Measurements from ENCODE around the gene SSR1.

Gene SSR1

DNA sequence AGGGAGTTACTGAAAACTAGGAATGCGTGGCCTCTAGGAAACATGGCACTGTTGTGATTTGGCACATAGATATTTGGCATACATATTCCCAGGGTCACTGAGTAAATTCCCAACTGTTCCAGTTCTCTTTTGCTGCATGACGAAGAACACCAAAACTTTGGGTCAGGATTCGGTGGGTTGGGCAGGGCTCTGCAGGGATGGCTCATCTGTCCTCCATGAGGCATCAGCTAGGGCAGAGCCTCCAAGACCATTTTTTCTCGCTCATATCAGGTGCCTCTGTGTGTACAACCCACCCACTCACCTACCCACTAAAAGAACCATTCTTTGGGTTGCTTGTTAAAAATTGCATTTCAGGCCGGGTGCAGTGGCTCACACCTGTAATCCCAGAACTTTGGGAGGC is 57.1 kb downstream of the SSR1 start:
- no peak for DNase-seq

DNA sequence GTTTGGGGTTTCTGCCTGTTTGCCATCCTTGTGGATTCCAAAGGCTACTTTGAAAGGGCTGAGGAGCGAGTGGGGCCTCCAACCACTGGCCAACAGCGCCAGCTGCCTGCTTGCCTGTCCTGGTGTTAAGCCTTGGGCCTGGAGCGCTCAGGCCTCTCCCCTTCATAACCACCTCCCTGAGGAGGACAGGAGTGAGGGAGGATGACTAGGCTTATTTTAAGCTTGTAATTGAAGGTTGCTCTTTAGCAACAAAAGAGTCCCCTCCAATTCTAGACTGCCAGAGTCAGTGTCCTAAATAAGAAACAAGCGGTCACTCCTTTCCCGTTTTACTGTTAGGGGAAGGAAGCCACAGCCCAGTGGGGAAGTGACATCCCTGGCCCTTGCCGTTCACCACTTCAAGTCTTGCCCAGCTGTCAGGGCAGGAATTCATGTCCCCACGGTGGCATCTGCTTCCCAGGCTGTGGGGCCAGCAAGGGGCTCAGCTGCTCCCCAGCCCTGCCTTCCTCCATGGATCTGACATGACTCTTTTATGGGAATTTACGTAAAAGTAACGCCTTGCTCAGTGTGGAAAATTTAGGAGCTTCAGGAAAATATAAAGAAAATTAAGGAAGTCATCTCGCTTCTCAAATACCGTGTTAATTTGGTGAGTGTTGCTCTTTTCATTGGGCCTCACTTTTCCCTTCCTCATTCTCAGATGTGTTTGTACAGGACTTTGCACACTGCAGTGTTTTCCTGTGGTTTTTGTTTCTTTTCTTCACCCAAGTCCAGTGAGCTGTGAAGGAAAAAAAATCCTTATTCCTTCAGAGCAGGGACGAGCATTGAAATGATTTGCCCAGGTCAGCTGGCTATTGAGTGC is 57.8 kb downstream of the SSR1 start:
- peak; percentile 77 to 80 for DNase-seq

DNA sequence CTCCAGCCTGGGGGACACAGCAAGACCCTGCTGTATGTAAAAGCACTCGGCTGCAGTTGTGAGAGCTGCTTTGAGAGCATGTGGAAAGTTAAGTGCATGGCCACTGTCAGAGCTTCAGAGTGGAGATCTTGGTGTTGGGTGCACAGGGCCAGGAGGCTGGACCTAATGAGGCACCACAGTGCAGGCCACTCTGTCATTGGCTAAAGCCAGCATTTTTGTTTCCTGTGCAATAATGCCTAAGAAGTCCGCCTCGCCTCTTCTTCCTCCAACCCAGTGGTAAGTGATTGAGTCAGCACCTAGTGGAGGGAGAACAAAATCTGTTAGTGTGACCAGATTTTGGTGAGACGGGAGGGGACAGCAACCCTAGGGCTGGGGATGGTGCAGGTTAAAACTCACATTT is 60.6 kb downstream of the SSR1 start:
- peak; percentile 61 to 63 for DNase-seq

DNA sequence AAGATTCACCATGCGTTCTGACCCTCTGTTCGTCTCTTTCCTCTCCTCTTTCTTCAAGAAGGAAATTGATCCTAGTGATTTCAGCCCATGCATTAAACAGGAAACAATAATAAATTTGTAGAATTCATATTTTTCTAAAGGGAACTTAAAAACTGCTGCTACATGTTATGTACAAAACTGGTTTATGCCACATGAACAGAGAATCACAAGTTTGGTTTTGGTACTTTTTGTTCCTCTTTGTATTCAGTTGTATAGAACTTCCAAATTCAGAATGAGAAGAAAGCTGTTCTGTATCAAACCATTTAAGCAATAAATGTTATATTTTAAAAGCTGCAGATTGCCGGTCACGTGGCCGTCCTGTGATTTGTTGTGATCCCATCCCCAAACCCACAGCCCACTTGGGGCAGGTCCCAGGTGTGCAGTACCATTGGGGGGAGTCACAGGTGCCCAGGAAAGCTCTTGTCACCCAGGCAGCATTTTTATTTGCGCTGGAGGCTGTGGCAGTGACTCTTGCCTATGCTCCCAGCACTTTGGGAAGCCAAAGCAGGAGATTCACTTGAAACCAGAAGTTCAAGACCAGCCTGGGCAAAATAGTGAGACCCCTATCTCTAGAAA is 61.2 kb downstream of the SSR1 start:
- DNase-seq, result no peak

DNA sequence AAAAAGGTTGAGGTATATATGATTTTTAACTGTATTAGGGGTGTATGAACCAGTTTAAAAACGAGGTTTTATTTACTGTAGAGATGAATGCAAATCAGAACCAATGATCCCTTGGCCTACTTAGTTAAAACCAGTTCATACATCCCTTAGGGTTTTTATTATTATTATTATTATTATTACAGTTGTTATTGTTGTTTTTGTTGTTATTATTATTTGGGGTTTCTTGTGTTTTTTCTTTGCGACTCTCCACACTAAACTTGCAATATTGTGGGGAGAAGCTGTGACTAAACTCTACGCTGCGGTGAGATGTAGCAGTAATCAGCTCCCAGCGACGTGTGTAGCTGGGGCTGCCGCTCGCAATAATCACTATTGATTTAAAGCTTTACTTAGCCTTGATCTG is 62.2 kb downstream of the SSR1 start:
- DNase-seq, result no peak

DNA sequence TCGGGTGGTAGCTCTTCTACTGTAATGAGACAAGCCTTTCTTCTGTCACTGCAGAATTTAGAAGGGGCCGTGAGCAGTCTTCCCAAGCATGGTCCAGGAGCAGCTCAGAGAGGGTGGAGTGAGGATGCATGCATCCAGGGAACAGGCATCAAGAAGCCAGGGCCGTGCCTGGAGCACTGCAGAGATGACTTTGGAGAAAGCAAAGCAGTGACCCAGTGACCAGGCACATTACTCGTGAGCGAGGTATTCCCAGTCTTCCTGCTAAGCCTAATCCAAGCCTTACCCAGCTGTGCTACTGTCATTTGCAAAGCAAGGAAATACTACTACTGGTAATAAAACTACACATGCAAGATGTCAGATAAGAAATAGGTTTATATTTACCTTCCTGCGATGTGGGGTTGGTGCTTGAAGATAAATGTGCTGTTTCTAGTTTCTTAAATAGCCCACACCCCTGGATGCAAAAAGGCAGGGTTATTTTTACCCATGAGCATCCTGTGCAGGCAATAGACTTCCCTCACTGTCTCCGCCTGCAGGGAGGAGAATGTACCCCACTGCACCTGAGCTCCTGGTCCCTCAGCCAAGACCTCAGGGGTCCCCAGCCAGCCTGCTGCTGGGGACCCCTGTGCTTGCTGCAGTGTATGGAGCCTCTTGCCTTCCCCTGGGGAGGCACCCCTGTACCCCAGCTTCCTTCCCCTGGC is 62.9 kb downstream of the SSR1 start:
- no peak for DNase-seq

DNA sequence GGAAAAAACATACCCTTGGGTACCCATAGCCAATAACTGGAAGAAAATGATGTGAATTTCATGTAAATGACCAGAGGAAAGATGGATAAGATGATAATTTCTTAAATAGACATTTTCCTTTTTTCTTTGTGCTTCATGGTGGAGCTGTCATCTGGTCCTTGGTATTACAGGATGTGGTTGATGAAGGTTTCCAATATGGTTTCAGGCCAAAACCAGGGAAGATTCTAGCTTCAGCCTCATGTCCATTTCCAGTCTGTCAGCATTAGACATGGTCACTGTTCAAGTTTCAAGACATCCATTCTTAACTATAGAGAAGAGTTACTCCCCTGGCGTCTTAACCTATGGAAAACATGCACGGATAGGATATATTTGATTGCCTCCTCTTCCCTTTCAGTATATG is 63.6 kb downstream of the SSR1 start:
- no peak for DNase-seq

DNA sequence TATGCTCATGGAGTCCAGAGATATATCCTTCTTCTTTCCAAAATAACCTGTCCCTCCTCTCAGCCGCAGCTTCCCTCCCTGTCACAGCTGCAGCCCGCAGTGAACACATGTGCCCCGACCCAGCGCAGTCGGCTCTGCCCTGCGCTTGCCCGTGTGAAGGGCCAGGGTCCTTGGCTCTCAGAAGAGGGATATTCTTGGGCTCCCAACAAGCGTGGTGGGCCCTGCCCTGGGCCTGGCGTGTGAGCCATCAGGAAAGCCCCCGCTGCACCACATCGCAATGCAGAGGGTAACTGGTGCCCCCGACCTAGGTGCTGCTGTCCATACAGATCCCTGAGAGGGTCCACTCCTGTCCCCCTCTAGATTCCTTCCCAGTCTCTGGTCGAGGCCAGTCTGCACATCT is 65.2 kb downstream of the SSR1 start:
- no peak for DNase-seq

DNA sequence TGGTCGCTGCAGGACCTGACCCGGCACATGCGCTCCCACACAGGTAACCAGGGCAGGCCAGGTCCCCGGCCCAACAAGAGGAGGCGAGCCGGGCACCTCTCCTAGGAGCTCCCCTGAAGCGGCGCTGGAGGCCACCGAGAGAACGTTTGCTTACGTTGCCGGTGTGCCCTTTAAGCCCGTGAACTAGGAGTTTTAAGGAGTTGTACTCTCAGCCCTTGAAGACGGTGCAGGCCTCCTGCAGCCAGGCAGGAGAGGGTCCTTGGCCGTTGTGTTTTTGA is 65.9 kb downstream of the SSR1 start:
- no peak for DNase-seq

DNA sequence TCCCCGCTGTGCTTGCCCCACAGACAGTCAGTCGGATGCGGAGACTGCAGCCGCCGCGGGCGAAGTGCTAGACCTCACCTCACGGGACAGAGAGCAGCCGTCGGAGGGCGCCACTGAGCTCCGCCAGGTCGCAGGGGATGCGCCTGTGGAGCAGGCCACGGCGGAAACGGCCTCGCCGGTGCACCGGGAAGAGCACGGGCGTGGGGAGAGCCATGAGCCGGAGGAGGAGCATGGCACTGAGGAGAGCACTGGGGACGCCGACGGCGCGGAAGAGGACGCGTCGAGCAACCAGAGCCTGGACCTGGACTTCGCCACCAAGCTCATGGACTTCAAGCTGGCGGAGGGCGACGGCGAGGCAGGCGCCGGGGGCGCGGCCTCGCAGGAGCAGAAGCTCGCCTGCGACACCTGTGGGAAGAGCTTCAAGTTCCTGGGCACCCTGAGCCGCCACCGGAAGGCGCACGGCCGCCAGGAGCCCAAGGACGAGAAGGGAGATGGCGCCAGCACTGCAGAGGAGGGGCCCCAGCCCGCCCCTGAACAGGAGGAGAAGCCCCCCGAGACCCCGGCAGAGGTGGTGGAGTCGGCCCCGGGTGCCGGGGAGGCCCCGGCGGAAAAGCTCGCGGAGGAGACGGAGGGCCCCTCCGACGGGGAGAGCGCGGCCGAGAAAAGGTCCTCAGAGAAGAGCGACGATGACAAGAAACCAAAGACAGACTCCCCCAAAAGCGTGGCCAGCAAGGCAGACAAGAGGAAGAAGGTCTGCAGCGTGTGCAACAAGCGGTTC is 66.4 kb downstream of the SSR1 start:
- DNase-seq, result no peak

DNA sequence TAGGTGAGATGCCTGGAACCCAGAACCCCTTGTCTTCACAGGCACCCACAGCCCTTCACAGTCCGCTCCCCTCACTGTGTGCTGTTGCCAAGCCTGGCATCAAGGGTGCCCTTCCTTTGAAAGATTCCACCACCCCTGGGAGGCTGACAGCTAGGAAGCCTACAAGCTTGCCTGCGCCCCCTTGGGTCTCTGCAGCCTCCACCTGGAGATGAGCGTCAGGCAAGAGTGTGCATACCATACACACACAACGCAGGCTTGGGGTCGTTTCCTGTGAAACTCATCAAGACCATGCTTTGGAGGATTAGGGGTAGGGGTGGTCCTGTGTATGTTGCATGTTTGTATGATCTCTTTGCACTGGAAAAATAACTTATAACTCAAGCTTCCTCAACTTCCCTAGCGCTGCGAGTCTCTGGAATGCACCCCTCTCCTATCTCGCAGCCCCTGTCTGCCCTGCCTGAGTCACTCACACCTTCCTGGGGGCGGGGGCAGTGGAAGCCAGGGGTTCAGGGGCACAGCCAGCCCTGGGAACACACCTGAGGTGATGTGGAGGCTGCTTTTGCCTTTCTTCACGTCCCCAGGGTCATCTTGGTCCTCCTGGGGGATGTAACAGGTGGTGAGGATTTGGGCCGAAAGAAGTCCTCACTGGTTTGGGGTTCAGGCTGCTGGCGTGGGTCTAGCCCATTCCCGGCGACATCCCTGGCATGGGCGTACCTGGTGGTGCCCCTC is 67.2 kb downstream of the SSR1 start:
- DNase-seq, result no peak

DNA sequence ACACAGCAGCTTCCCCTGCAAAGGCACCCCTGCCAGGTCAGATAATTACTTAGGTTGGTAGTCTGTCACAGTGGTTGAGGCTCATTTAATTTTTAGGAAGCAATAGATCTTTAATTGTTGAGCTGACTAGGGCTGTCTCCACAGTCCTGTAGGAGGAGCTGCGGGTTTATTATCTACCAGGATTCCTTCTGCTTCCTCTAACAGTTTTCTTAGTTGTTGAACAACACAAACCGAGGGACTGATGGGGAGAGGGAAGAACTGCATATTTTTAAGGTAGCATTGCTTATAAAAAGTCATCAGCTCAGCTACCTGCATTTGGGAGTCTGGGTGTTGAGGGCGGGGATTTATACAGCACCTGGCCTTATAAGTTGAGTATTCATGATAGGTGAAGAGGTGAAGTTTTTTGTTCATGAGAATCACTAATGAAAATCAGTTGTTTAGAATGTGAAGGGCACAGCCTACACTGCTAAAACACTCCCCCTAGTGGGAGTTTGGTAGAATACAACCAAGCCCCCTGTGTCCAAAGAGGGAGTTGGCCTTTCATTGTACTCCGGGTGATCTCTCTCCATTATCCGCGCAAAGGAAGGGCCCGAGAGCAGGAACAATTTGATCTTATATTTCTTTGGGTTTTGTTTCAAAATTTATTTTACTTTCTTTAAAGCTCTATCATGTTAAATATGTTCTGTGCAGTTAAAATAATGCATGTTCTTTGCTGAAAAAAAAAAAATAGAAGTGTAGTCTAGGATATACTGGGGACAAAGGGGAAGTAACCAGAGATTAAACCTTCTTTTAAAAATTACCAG is 69.6 kb downstream of the SSR1 start:
- DNase-seq, result peak; percentile 45 to 93

DNA sequence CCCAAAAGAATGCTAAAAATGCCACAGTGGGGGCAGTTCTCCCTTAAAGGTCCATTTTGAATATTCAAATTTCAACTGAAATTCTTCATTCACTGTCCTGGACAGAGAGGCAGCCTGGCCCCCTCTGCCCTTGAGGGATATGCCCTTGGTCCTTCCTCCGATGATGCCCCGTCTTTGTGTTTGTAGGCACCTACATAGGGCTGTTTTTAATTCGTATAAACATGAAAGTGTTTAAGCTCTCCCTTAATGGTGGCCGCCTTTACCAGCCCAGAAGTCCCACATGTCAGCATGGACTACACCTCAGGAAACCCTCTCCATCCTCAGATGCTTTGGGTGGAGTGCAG is 70.2 kb downstream of the SSR1 start:
- DNase-seq, result no peak

DNA sequence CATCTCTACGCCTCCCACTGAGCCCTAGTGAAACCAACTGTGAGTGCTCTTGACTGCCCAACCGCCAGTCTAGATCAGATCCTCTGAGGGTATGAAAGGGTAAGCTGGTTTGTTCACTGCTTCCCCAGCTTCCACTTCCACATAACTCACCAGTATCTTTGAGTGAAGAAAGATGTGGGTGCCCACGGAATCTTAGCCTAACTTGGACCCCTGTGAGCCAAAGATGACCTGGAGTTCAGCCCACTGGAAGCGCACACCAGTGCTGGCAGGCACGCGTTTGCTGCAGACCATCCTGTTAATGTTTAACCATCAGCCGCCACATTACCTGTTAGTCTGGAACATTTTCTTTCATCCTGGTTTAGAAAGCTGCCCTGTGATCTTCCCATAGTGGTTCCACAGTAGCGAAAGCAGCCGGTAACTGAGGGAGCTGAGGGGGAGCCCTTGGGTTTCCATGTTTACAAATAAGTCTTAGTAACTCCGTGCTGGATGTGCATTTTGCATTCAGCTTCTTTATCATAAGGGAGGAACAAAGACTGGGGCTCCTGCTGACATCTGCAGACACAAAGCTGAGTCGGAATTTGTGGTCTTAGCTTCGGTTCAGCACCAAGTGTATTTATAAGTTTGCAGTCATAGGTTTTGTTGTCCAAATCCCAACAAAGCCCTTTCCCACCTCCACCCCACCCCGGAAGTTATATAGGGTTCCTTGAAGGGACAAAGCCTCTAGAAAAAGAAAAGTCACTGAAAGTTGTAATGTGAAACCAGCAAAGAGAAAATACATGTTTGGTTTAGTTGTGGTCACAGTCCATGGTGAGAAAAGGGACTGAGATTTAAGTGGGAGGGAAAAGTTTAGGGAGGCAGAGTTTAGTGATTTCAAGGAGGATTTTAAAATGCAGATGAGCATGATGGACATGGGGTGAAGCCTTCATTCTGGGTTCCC is 71.0 kb downstream of the SSR1 start:
- no peak for DNase-seq

DNA sequence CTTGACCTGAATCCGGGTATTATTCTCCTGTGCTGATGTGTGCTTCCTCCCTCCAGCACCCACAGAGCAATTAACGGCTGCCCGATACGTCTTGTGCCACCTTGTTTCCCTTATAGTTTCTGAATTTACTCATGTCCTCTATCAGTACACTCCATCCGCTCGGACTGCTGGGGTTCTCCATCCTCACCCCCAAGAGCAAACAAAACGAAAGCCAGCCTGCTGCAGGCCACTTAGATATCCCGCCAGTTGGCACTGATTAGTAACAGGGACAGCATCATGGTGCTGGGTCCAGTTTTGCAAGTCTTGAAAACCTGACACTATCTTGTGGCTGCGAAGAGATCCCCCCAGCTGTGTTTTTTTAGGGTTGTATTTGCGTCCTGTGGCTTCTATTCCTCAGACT is 71.8 kb downstream of the SSR1 start:
- DNase-seq, result no peak

DNA sequence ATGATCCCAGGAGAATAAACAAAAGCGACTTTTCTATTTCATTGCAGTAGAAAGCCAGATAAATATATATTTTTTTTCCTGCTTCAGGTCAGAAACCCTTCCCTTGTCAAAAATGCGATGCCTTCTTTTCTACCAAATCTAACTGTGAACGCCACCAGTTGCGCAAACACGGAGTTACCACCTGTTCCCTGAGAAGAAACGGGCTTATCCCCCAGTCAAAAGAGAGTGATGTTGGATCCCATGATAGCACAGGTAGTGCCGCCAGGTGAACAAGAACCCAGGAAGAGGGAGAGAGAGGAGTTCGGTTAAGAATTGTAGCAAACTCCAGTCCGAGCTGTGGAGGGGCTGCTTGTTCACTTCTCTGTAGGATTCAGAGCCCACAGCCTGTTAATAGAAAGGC is 72.6 kb downstream of the SSR1 start:
- no peak for DNase-seq

DNA sequence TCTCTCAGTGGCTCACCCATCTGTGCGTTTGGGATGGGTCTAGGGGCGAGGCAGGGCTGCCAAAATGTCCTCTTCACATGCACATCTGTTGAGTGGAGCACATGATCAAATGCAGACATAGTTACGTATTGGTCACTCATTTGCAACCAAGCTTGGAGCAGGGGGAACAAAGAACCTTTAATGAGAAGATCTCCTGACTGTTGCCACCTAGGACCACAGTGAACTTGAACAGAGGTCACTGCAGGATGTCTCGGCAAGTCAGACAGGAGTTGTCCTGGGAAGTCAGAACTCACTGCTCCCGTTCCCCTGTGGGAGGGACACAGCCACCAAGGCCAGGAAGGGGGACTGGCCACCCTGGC is 73.4 kb downstream of the SSR1 start:
- DNase-seq, result no peak

DNA sequence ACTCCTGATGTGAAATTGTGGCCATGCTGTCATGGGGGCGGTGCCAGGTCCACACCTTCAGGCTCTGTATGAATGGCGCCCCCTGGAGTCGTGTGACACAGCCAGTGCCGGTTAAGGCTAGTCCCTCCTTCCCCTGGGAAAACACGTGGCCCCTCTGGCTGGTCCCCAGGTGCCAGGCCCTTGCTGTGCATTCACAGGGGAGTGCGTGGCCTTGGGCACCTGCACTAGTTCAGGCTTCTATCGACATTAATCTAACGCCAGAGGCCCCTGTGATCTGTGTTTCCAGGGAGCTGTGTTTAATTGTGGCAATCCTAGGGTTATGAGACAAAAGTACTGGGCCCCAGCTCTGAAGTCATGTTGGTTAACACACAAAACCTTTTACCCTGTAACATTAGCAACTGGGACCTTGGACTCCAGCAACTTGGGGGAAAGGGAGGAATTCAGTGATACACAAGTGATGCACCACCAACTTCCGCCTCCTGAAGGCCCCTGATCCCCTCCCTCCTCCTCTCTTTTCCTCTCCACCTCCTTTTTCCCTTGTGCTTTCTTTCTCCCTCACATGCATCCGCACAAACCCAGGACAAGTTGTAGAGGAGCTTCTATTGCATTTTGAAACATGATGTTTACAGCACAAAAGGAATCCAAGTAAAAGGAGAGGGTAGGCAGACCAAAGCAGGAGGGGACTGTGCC is 74.0 kb downstream of the SSR1 start:
- peak; percentile 61 to 79 for DNase-seq

DNA sequence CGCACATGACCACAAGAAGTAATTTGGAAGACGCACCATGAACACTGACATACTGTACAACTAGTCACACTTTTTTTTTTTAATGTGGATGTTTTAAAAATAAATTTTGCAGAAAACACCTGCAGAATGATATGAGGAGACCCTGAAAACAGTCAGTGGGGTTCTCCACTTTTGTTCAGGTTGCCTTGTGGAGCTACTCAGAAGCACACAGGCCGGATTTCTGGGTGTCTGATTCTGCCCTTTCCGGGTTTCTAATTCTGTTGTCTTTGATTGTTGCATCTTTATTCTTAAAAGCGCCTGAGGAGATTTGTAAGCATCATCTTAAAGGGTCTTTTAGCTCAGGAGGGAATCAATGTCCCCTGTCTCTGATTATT is 74.5 kb downstream of the SSR1 start:
- no peak for DNase-seq

DNA sequence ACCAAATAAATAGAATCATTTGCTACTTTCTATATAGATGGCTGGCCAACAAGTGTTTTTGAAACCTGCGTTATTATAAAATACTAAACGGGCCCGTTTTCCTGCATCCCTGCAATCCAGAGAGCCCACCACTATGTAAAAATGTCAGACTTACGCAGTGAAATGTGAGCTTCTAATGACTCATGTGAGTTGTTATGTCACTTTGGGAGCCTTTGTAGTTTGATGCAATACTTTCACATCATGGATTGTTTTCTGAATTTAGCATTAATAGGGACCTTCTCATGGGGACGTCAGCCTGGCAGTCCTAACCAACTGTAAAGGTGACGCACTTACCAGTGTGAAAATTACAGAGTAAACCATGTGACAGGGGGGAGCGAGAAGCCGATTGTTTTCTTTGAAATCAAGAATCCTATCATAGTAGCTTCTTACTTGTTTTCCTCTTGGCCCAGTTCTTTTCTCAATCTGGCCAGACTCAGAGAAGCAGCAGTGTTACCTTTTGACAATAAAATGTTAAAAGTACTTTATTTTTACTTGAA is 75.3 kb downstream of the SSR1 start:
- peak in 1 of 2 donors; percentile 50 for DNase-seq
